Hippocampal formation (tissue), 2 donors: ENCODE results near the gene EPB41.

Experiments used
- DNase-seq, 2 donors: peaks; one replicate each; lab custom pipeline; 2025; lab: John Stamatoyannopoulos, UW

EPB41 gene

DNA sequence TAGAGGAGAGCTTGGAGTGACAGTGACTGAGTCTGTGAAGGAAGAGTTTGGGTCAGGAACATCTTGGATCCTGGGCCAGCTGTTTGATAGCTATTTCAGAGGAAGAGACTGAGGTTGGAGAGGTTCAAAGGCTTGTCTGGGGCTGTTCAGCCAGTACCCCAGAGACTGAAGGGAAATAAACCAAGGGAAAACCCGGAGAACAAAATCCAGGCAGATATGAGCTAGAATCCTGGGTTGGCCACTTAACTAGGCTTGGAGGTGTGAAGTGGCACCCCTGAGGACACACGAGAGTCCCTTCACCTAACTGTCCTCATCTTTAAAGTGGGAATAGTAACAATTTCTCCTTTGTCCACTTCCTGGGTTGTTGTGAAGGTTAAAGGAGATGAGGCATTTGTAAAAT is 23.1 kb upstream of the EPB41 start:
- DNase-seq, result no peak

DNA sequence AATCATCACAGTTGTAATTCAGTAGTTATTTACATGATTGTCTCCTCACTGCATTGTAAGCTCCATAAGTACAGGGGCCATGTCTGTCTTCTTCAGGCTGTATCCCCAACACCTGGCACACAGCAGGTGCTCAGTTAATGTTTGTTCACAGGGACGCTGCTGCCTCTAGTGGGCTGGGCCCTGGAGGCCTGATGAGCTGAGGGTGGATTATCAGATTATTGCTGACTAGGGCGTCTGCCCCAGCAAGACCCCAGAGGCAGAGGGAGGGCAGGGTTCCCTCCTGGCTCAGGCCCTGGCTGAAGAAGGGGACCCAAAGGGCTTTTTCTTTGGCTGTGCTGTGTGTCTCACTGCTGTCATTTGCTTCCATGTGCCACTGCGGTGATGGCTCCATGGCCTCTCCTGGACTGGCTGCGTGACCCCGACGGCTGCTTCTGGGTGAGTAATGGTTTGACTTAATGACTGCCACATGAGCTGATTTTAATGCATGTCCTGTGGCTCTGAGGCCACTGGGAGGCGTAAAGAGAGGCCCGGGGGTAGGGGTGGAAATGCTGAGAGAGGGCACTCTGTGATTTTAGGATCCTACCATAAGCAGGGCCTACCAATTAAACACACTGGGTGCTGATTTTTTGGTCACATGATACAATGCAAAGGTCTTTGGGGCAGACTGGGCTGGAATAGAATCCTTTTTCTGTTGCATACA is 20.8 kb upstream of the EPB41 start:
- no peak for DNase-seq

DNA sequence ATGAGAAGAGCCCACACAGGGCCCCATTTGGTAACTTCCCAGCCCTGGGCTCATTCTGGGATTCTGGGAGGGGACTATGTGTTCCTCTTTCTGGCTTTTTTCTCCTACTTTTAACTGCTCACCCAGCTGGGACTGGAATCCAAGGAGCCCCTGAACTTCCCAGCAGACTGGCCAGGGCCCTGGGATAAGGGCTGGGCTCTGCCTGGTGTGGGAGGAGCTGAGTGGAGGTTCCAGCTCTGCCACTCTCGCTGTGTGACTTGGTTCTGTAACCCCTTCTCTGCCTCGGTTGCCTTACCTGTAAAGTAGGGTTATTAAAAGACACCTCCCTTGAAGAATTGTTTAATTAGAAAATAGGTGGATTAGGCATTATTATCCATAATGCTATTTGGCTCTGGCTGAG is 19.6 kb upstream of the EPB41 start:
- no peak for DNase-seq

DNA sequence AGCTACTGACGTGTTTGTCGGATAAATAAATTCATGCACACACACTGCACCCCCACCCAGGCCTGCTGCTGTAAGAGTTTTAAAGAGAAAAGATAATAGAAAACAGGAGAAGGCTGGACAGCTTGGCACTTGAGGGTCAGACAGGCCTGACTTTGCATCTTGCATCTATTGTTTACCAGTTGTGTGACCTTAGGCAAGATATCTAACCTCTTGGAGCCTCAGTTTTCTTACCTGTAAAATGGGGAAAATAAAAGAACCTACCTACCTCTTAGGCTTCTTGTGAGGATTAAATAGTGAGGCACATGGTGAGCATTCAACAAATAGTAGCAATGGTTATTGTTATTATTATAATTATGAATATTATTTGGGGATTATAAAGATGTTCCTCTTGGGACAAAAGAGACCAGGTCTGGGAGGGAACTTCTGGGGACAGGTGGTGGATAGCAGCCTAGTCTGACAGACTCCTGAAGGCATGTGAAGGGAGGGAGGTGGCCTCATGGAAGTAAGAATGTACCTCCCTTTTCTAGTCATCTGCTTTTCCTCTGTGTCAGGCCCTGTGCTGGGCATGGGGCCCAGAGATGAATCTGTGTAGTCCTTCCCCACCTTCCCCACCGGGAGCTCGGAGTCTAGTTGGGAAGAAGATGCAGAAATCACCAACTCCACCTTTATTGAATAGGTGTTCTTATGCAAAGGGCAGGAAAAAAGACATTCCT is 18.3 kb upstream of the EPB41 start:
- DNase-seq, result no peak

DNA sequence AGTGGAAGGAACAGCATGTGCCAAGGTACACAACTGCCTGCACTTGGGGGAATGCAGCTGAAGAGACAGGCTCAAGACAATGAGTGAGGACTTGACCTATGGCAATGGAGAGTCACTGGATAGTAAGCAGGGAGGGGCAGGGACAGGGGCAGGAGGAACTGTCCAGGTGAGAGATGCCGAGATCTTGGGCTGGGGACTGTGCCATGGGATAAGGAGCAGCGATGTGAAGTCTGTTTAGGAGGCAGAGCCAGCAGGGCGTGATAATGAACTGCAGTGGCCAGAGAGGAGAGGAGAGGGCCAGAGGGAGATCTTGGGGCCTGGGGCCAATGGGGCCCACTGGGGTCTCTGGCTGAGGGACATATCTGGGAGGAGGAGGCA is 17.8 kb upstream of the EPB41 start:
- DNase-seq, result no peak

DNA sequence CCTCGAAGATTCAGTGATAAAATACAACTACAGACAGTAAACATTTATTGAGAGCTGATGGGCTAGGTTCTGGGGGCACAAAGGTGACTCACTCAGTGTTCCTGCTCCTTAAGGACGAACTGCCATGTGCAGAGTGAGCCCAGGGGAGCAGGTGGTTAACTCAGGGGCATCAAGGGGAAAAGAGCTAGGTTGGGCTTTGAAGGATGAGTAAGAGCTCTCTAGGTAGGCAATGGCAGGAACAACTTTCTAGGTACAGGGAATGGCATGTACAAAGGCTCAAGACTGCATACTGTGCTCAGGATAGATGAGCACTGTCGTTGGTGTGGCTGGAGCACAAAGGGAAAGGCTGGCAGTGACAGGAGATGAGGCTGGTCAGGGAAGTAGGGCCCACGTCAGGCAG is 16.6 kb upstream of the EPB41 start:
- no peak for DNase-seq

DNA sequence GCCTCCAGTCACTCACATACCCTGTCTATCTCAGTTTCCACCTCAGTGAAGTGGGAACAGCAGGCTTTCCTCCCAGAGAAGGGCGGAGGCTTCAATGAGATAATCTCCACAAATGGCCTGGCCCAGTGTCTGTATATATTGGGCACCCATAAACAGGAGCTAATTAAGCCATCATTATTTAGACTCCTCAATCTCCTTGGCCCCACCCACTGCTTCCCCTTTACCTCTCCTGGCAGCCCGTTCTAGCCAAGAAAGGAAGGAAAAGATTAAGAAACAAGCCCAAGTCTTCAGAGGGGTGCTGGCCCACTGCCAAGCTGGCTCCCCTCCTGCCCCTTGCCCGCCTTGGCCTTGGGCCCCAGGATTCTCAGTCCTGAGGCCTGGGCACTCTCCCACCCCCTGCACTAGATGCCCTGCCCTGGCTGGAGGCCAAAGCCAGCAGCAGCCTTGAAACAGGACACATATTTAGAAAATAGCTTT is 15.9 kb upstream of the EPB41 start:
- no peak for DNase-seq

DNA sequence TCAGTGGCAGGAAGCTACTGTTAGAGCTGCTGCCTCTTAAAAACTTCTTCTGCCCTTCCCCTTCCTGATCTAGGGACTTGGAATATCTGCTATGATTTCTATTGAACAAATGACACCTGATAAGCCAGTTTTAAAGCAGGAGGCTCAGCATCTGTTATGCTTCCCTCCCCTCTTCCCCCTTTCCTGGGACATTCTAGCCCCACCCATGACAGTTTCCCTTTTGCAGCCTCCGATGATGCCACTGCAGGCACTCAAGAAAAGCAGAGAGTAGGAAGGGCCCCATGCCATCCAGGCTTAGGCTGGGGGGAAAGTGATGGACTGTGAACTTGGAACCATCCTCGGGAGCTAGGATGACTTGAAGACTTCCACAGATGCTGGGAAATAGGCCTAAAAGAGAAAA is 15.1 kb upstream of the EPB41 start:
- no peak for DNase-seq

DNA sequence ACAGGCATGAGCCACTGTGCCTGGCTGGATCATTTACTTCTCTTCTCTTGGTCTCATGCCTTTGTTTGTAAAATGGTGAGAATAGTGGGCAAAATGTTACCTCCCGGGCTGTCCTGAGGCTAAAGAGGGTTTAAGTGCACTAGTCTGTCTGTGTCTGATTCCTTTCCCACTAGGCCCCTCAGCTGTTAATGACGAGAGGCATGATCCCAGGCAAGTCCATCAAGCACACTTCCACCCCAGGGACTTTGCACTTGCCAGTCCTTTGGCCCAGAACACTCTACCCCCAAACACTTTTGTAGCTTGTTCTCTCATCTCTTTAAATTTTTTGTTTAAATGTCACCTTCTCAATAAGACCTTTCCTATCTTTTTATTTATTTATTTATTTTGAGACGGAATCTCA is 13.8 kb upstream of the EPB41 start:
- DNase-seq, result no peak

DNA sequence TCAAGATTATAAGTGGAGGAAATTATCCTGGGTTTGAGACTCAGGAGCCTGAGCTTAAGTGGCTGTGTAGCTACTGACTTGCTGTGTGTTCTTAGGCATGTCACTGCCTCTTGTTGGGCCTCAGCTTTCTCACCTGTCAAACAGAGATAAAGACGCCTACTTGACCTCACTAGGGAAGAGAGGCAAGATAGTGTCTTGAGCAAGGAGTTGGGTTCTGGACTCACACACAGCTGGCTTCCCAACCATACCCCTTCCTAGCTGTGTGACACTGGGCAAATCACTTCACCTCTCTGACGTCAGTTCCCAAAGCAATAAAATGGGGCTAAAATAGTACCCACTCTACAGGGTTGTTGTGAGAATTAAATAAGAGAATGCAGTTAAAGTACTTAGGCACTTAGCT is 11.6 kb upstream of the EPB41 start:
- DNase-seq, result no peak

DNA sequence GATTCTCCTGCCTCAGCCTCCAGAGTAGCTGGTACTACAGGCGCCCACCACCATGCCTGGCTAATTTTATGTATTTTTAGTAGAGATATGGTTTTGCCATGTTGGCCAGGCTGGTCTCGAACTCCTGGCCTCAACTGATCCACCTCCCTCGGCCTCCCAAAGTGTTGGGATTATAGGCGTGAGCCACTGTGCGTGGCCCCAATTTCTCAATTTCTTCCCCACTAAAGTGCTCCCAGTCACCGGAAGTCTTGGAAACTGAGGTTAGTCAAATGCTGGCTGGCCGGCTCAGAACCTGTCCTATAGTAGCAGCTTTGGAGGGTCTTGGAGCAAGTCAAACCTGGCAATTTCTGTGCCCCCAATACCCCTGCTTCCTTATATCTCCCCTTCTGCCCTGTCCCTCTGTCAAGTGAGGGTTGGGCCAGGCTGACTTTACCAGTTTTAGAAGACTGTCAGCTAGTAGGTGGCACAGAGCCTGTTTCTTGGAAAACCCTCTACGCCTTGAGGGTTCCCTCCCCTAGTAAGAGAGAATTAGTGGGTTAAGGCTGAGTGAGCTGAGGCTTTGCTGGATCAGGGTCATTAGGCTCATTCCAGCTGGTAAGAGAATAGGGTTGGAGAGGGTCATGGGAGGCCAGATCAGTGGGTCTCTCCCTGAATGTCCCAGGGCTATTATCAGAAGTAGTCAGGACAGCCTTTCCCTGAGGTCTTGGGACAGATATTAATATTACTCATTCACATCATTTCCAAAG is 8.3 kb upstream of the EPB41 start:
- DNase-seq, result no peak

DNA sequence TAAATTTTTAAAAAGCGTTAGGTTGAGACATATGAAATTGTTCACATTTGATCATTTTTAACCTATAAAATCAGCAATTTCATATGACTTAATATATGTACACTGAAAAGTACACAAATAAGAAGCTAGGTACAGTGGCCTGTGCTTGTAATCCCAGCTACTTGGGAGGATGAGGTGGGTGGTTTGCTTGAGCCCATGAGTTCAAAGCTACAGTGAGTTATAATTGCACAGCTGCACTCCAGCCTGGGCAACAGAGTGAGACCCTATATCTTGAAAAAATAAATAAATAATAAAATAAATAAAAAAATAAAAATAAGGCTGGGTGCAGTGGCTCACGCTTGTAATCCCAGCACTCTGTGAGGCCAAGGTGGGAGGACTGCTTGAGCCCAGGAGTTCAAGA is 5.2 kb upstream of the EPB41 start:
- no peak for DNase-seq

DNA sequence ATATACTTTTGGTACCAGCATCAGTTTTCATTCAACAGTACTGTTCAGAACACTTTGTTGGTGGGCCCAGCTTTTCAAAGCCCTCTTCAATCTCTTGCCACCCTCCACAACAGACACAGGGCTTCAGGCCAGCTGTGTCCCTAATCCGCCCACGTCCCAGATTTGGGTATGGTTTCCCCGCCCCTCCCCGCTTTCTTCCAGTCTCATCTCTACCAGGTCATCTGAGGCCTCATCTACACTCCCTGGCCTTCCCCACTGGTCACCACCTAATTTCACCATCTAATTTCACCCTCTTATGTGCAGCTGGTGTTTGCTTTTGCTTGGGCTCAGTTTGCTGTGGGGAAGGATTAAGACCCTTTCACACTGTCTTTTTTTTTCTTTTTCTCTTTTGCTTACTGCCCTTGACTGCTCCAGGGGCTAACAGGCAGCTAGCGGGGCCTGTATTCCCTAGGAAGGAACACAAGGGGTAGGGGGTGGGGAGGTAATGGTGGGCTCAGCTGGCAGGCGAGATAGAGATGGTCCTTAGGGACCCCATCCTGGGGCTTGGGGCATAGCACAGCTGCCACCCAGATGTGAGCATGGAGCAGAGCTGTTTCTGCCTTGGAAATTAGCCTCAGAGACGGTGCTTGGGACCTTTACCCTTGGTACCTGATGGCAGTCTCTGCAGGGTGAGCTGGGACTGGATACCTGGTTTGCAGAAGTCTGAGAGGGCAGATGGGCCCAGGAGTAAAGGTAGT is 3.8 kb upstream of the EPB41 start:
- no peak for DNase-seq

DNA sequence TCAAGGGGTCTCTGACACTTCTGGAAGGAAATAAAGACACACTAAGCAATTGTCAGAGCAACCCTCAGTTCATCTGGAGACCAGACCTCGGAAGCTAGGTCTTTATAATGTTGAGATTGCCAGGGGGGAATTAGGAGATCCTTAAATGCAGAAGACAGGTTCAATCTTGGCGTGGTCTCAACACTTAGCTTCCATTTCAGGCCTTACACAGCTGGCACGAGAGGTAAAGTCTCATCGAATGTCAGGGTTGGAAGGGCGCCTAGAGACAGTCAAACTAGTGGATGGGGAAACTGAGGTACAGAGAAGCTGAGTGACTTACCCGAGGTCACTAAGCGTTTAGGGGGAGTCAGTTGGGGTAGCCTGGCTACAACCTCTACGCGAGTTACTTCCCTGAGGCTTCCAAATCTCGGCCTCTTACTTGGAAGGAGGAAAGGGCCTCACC is 562 bp upstream of the EPB41 start:
- no peak for DNase-seq

DNA sequence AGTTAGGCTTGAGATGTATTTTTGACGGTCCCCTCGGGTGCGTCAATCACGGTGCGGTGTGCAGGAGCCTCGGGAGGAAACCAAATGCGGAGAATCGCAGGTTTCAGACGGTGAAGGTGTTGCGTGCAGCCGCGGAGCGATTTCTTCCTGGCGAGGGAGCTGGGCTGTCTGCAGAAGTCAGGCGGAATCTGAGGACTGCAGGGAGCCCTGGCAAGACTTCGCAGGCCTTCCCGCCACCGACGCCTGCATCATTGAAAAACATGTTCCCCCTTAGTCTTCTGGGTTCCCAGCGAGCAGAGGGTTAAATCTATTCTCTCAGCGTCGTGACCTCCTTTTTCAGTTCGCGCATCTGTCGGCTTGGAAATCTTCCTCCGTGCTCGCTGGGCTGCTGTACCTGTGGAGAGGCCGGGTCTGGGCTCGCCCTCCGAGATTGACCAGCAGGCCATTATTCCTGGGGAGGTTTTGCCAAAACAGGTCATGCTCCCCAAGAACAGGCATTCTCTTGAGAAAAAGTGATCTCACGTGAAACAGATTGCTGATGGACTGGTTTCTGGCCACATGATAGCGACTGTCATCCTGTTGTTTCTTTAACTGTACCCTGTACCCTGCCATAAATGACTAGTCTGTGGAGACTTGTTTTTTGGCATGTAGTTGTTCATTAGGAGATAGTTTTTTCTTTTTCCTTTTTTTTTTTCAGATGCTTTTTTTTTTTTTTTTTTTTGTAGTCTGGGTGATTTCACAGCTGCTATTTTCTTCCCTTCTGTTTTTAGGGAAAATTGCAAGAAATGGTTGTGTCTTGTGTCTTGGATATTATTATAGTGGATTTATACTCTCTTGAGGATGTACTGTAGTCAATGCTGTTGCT is 894 bp downstream of the EPB41 start:
- DNase-seq, result no peak

DNA sequence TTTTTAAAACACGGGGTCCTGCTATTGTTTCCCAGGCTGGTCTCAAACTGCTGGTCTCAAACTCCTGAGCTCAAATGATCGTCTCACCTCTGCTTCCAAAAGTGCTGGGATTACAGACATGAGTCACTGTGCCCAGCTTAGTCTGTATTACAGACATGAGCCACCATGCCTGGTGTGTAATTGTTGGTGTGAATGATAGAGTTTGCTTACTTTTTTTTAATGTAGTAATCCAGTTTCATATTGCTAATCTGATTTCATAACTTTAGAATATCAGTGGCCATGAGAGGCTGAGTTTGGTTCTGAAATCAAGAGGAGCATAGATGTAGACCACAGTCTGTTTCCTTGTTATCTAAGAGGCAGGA is 3.4 kb downstream of the EPB41 start:
- no peak for DNase-seq

DNA sequence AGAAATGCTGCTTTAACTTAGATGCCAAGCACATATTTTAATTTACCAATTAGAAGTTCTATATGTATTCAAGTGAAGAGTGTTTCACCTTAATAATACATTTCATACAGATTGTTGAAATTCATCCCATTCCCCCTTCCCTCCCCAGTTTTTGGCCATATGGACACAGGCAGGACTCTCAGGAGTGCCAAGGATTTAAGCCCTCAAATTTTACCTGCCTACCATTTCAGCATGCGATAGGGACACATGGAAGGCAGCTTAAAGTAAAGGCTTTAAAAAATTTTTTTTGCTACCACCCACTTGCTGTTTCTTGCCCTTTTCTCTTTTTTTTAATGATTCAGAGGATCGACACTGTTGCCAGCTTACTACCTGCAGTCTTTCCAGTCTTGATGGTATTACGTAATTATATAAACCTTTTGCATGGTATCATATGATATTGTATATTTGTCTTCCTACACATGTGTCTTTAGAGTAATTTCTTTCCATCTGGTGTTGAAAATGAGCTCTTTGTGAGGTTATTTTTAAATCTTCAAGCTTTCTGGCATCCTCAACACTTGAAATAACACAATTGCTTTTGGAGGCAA is 7.0 kb downstream of the EPB41 start:
- DNase-seq, result no peak

DNA sequence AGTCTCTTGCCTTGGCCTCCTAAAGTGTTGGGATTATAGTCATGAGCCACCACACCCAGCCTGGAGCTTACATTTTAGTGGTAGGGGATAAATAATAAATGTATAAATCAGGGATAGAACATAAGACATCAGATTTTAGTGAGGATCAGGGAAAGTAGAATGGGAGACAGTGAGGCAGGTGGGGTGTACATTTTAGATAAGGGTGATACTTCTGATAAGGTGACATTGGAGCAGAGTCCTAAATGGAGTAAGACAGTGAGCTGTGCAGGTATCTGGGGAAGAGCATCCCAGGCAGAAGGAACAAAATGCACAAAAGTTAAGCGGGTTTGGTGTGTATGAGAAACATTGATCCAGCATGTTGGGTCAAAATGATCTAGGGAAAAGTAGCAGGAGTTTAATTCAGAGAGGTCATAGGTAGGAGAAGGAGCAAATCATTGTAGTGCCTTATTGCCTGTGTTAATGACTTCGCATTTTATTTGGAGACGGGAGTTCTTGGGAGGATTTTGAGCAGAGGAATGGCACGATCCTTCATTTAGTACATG is 11.1 kb downstream of the EPB41 start:
- DNase-seq, result no peak

DNA sequence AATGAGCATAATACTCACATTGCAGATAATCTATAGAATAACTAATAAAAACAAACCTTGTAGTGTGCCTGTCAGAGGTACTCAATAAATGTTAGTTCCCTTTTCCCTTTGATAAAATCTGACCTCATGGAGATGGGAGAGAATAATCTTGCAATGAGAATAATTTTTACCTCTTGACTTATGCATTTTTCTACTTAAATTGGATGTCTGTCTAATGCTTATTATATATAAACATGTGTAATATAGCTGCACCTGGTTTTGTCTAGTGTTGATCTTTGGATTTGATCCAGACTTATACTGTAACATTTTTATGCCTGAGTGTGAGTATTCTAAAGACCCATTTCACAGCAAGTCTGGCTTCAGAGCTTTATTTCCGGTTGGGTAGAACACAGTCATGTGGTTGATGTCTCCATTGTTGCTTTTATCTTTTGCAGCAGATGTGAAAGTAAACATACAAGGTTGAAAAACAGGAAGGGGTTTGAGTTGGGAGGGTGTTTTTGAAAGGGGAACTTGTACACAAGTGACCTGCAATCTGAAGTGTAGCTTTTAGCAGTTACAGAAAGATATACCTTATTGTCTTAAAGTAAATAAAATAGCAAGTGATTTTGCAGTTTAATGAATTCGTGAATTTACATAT is 12.4 kb downstream of the EPB41 start:
- no peak for DNase-seq

DNA sequence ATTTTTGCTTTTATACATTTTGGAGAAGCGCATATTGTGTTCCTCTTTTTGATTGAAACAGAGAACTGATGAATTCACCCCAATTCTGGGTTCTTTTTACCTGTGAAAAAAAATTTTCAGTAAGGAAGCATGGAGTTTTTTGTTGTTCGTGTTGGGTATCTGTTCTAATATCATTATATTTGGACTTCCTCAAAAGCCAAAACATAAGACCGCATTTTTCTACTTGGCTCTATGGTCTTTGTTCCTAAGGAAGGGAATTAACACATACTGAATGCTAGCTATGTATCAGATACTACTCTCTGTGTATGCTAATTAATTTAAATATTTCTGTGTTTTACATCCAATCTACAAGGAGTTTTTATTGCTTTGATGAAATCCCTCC is 12.9 kb downstream of the EPB41 start:
- DNase-seq, result no peak
